A673 (cell line): ENCODE data around the gene CTAGE1.
"Not testable (repeated sequence)": the region's sequence is repeated elsewhere in the genome, so short reads cannot be mapped to it uniquely, and the experiment has no call there.

Experiments used
- CTCF ChIP-seq: fragments of 300-800, 200-600 bp; sonication (generic); conservative IDR thresholded peaks from 2 replicates; pipeline ENCODE4 v1.5.1; 2017; ENCODE audit warnings: low read depth, mild to moderate bottlenecking, antibody characterized with exemption, low read length, moderate library complexity, mixed read lengths
- EZH2 ChIP-seq: fragments of 200-600 bp; sonication (generic); IDR thresholded peaks from 2 replicates; pipeline ENCODE4 v1.6.1; 2017; ENCODE audit warnings: borderline replicate concordance, low read depth, mild to moderate bottlenecking, mixed read lengths, antibody characterized with exemption, low read length; ENCODE audit not compliant: poor library complexity, severe bottlenecking

- not testable (repeated sequence) for TF ChIP-seq CTCF, EZH2
These were observed 33.1 kb upstream of the CTAGE1 start for GRCh38 chr18:22450766-22451165.
